Dedifferentiated amniotic fluid mesenchymal stem cell (primary cell): ENCODE data around the gene TIMP3.

Source experiments
- DNase-seq: peaks from one replicate; pipeline ENCODE4 v3.0.0-alpha.2; 2016; ENCODE audit errors: extremely low spot score

TIMP3 gene

GRCh38 chr22:32806296-32806695, 4.8 kb downstream of the TIMP3 start:
- DNase-seq, result no peak

- DNase-seq, result no peak
These were observed 6.5 kb downstream of the TIMP3 start for GRCh38 chr22:32808038-32808445.

DNA sequence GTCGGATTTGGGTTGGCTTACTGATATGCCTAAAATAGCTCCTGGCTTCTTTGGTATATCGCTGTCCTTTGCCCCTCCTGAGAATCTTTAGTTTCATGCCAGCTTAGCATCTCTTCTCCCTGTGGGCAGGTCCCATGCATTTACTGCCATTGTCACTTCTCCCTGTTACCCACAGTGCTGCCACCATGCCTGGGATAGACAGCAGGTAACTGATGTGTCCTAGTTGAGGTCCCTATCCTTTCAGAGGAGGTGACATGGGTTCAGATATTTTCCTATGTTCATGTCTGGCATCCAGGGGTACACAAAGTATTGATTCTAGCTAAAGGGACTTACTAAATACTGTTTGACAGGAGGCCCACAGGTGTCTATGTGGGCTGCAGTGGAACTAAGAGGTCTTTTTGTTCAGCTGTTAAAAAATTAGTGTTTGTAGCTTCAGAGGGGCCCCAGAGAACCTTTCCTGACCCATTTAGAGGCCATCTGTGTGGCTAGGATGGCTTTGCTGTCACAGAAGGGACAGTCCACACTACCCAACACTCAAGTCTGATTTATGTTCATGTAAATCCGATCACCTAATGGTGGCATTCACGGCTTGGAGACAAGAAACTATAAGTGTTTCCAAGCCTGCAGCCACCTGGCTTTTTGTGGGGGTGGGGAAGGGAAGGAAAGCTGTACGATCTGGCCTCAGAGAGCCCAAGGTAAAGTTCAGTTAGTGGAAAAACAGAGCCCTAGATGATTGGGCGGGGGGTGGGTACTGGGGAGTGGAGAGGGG, 8.5 kb downstream of the TIMP3 start:
- DNase-seq, result no peak

GRCh38 chr22:32810555-32811133, 9.1 kb downstream of the TIMP3 start:
- DNase-seq, result no peak

DNA sequence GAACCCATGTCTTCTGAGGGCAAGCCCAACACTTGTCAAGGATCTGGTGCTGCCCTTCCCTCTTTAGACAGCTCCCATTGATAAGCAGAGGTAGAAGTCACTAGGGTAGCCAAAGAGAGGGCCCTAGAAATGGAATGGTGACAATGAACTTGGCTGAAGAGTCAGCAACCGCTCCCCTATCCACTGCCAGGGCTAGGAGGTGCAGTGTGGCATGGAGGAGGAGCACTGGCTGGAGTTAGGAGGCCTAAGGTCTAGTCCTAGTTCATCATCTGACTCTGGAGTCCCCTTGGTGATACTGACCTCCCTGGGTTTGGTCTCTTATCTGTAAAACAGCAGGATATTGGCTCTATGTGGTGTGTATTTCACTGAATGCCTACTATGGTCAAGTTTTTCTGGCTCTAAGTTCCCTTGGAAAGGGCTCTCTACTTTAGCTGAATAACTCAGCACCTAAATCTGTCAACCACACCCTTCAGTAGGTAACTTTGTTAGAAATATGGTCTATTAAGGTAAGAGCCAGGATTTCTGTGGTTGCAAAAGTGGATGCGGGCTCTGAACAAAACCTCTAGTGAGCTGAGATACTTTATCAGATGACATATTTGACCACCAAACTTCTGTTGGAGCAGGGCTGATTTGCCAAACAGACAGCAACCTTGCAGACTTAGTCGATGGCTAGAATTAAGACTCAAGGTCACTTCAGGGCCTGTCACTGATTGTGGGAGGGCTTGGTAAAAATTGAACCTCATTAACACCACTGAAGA, 10.5 kb downstream of the TIMP3 start:
- no peak for DNase-seq

DNA sequence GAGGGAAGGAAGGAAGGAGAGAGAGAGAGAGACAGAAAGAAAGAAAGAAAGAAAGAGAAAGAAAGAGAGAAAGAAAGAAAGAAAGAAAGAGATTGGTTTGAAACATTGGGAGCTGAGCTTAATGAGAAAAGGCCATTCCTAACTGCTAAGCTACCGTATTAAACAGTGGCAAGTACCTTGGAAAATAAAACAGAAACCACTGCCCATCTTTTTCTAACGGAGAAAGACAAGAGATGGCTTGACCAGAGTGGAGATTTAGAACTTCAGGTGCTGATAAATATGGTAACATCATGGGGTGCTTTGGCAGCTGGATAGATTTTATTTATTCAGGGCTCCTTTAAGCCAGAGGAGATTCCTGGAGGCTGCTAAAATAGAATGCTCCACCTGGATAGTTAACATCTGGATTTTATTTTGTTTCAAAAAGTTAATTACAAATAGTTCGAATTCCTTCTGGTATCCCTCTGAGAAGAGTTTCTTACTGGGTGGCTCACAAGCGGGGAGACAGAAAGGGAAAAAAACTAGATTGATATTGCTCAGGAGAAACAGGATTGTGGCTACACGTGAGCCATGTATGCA, 12.9 kb downstream of the TIMP3 start:
- no peak for DNase-seq

GRCh38 chr22:32815059-32815458, 13.6 kb downstream of the TIMP3 start:
- DNase-seq, result no peak

- no peak for DNase-seq
These were observed 14.4 kb downstream of the TIMP3 start for GRCh38 chr22:32815943-32816342.

- DNase-seq, result no peak
These were observed 15.7 kb downstream of the TIMP3 start for GRCh38 chr22:32817137-32817730.

DNA sequence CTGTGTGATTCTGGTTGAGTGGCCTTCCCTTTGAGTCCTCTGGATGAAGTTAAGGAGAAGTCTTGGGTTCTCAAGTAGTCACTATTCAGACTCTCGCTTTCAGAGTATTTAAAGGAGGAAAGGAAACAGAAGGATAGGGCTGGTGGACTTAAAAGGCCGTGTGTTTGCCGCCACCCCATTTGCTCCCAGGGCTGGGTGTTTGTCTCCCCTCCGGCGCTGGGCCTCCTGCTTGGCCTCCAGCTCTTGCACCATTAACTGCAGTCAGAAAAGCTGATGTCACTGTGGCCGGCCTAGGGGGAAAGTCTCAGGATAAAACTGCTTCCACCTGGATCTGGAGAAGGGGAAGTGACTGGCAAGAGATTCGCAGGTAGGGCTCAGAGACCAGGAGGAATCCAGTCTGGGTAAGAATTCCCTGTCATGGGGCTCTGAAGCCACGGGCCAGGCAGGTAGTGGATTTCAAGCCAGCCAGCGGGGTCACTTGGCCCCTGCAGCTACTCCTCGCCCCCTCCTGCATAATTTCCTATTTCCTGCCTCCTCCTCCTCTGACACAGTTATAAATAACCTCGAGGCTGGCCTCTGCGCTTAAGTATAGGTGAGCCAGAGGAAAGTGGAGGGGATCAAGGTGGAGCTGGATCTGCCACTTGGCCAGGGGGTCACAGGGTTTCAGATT, 17.1 kb downstream of the TIMP3 start:
- no peak for DNase-seq

DNA sequence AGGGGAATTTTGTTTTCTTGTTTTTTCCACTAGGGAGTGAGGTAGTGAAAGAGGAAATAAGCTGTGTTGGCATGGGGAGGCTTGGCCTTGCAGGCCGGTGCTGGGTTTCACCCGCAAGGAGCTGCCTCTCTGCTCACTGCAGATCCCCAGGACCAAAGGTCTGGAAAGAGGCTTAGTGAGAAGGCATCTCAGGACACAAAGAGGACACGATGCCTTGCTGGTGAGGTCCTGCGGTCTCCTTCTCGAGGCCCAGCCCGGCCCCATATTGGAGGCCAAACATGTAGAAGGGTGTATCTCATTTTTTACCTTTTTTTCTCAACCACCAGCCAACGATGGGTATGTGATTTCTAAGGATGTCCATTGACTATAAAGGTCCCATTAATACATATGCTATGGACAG, 17.6 kb downstream of the TIMP3 start:
- no peak for DNase-seq

DNA sequence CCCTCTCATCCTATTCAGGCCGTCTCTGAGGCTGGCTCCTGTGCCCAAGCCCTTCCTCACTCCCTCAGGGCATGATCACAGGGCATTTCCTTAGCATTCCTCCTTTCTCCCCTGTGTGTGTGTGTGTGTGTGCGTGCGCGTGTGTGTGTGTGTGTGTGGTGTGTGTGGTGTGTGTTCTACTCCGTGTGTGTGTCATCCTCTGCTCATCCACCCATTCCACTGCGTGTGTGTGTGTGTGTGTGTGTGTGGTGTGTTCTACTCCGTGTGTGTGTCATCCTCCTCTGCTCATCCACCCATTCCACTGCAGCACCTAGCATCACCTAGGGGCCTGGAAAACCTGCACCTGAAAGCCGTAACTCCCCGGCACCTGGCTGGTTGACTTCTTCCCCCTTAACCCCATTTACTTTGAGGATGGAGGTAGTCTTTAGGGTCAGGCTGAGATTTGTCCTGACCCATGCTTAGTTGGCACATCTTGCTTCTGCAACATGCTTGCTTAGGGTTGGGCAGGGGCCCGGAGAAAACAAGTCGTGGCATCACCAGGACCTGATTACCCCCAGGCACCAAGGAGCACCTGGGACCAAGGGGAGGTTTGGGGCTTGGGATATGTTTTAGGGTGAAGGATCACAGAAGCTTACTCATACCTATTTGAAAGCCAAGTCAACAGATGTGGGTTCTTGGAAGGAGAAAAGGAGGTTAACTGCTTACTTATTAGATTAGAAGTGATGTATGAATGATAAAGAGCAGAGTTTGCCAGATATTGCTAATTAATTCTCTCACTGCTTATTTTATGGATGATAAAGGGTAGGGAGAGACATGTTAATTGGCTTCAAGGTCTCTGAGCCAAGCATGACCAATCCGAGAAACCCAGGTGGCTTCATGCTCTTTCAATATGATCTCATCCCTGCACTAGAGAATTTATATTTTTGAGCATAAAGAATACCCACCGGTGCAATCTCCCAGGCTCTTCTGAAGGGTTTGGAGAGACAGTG, 18.9 kb downstream of the TIMP3 start:
- DNase-seq, result no peak

GRCh38 chr22:32822179-32822877, 20.8 kb downstream of the TIMP3 start:
- no peak for DNase-seq

GRCh38 chr22:32823024-32823730, 21.7 kb downstream of the TIMP3 start:
- no peak for DNase-seq

GRCh38 chr22:32824531-32825312, 23.2 kb downstream of the TIMP3 start:
- DNase-seq, result no peak

DNA sequence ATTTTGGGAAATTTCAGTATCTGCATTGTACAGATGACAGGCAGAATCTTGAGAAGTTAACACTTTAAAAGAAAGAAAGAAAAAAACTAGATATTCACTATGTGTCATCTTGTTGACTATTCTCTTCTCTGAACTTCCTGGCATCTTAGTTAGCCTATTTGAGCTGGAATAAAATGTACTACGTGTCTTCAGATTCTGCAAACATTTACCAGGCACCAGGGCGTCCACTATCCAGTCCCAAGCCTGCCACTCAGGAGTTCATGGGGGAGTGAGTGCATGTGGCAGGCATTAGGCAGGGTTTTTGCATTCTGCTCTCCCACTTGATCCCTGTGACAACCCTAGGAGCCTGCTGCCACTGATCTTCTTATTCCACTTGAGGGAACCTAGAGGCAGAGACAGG, 25.0 kb downstream of the TIMP3 start:
- no peak for DNase-seq

DNA sequence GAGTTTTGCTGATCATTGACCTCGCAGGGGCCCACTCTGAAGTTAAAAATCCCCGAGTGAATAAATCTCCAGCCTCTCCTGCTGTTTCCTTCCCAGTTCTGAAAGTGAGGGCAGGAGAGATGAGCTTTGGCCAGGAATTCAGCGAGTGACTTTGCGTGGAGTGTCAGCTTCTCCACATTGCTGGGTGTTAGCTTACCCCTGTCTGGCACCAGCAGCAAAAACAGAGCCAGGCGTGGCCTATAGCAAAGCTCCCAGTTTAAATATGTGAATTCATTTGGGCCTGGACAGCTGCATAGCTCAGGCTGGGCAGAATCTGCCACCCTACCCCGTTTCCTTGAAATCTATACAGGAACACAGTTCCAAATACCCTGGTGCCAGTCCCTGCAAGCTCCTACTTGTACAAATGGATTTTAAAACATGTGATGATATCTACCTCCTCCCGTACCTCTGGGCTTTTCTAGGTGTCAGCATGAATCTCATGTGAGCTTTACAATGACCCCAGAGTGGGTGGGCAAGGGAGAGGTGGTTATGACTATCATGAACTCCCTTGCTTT, 25.6 kb downstream of the TIMP3 start:
- no peak for DNase-seq

GRCh38 chr22:32828150-32828549, 26.6 kb downstream of the TIMP3 start:
- no peak for DNase-seq
